ENCODE measurements around the gene DLGAP1.
"Not testable (repeated sequence)": the region's sequence is repeated elsewhere in the genome, so short reads cannot be mapped to it uniquely, and the experiment has no call there.

DLGAP1 gene

GRCh38 chr18:3608488-3608887, 846.6 kb downstream of the DLGAP1 start:
- TF ChIP-seq ZFX (IDR thresholded peaks at IDR 0.05; ENCODE audit: borderline replicate concordance) (no peak), CTCF (IDR thresholded peaks at IDR 0.05) (no peak)
- H3K27ac ChIP-seq: no peak overlapping the region

- not testable (repeated sequence) for H3K27ac ChIP-seq
Measured at GRCh38 chr18:3608099-3608453, 847.0 kb downstream of the DLGAP1 start.

- H3K27ac ChIP-seq: no peak overlapping the region
- TF ChIP-seq ZFX (IDR thresholded peaks at IDR 0.05; ENCODE audit: borderline replicate concordance) (no peak), CTCF (IDR thresholded peaks at IDR 0.05) (no peak)
Measured at GRCh38 chr18:3607309-3608098, 847.6 kb downstream of the DLGAP1 start.

GRCh38 chr18:3606863-3607262, 848.2 kb downstream of the DLGAP1 start:
- H3K27ac ChIP-seq: not testable (repeated sequence)

- H3K27ac ChIP-seq: no peak overlapping the region
- no peak for TF ChIP-seq CTCF (IDR thresholded peaks at IDR 0.05)
- no peak for TF ChIP-seq ZFX (IDR thresholded peaks at IDR 0.05; ENCODE audit: borderline replicate concordance)
Measured at GRCh38 chr18:3605954-3606443, 849.1 kb downstream of the DLGAP1 start.

- no peak for TF ChIP-seq ZFX (IDR thresholded peaks at IDR 0.05; ENCODE audit: borderline replicate concordance)
- TF ChIP-seq CTCF (IDR thresholded peaks at IDR 0.05): no peak
- no peak overlapping the region for H3K27ac ChIP-seq
Measured at GRCh38 chr18:3605486-3605952, 849.6 kb downstream of the DLGAP1 start.

GRCh38 chr18:3604498-3605408, 850.4 kb downstream of the DLGAP1 start:
- peak overlapping the region; percentile 58; the same call in 1 of the 2 replicates for H3K27ac ChIP-seq
- TF ChIP-seq CTCF (IDR thresholded peaks at IDR 0.05) (no peak), ZFX (IDR thresholded peaks at IDR 0.05; ENCODE audit: borderline replicate concordance) (no peak)

GRCh38 chr18:3604235-3604497, 850.9 kb downstream of the DLGAP1 start:
- H3K27ac ChIP-seq: peak overlapping the region; percentile 58
- TF ChIP-seq CTCF (IDR thresholded peaks at IDR 0.05) (no peak), ZFX (IDR thresholded peaks at IDR 0.05; ENCODE audit: borderline replicate concordance) (no peak)
